Hepatocyte (in vitro differentiated cells): ENCODE results near the gene ATXN1. TPM values are rescaled to one million over a fixed set of nuclear protein-coding genes. Genes with fewer than 3 reads are reported as not detected.

Experiments
- DNase-seq: peaks from one replicate; pipeline ENCODE4 v3.0.0-alpha.2; 2016; ENCODE audit warnings: low spot score
- H2AFZ ChIP-seq: fragments of 200-600 bp; sonication (generic); 2 replicates; pipeline ENCODE4 v1.6.0; 2016; ENCODE audit warnings: antibody characterized with exemption, mild to moderate bottlenecking
- H3K27ac ChIP-seq: fragments of 200-600 bp; sonication (generic); 2 replicates; pipeline ENCODE4 v1.5.1; 2016; ENCODE audit warnings: mild to moderate bottlenecking
- H3K27me3 ChIP-seq: fragments of 200-600 bp; sonication (generic); 2 replicates; pipeline ENCODE4 v1.6.1; 2016
- H3K36me3 ChIP-seq: fragments of 200-600 bp; sonication (generic); replicated peaks from 2 replicates; pipeline ENCODE4 v1.5.1; 2016; ENCODE audit warnings: low read depth; ENCODE audit not compliant: insufficient read depth
- H3K4me1 ChIP-seq: fragments of 200-600 bp; sonication (generic); 2 replicates; pipeline ENCODE4 v1.5.1; 2016; ENCODE audit warnings: mild to moderate bottlenecking, moderate library complexity; ENCODE audit not compliant: insufficient read depth
- H3K4me2 ChIP-seq: fragments of 200-600 bp; sonication (generic); 2 replicates; pipeline ENCODE4 v1.6.0; 2016
- H3K4me3 ChIP-seq: fragments of 200-600 bp; sonication (generic); 2 replicates; pipeline ENCODE4 v1.5.1; 2016; ENCODE audit warnings: mild to moderate bottlenecking
- H3K79me2 ChIP-seq: fragments of 200-600 bp; sonication (generic); 2 replicates; pipeline ENCODE4 v1.6.0; 2017; ENCODE audit warnings: mild to moderate bottlenecking
- H3K9me2 ChIP-seq: fragments of 200-600 bp; sonication (generic); replicated peaks from 2 replicates; pipeline ENCODE4 v1.6.0; 2017; ENCODE audit warnings: mild to moderate bottlenecking; ENCODE audit not compliant: insufficient read depth
- H3K9me3 ChIP-seq: fragments of 200-600 bp; sonication (generic); 2 replicates; pipeline ENCODE4 v1.5.1; 2016; ENCODE audit warnings: low read depth, mild to moderate bottlenecking
- H4K20me1 ChIP-seq: fragments of 200-600 bp; sonication (generic); 2 replicates; pipeline ENCODE4 v1.6.0; 2016; ENCODE audit warnings: mild to moderate bottlenecking; ENCODE audit not compliant: insufficient read depth, poor library complexity, severe bottlenecking
- EZH2 ChIP-seq: fragments of 200-600 bp; sonication (generic); IDR thresholded peaks from 2 replicates; pipeline ENCODE4 v1.6.1; 2016; ENCODE audit warnings: antibody characterized with exemption, mild to moderate bottlenecking, borderline replicate concordance
- EZH2phosphoT487 ChIP-seq: fragments of 200-600 bp; sonication (generic); IDR thresholded peaks from one replicate; pipeline ENCODE4 v1.6.1; 2018; ENCODE audit warnings: antibody characterized with exemption, mild to moderate bottlenecking, low read depth, moderate library complexity; ENCODE audit not compliant: unreplicated experiment, severe bottlenecking
- whole genome bisulfite sequencing: methylation state at CpG from one replicate; pipeline ENCODE4 v1.1.6; 2016; ENCODE audit warnings: low lambda C conversion rate; ENCODE audit errors: missing lambda C conversion rate; 5-methylcytosine and 5-hydroxymethylcytosine counted together
- polyA plus RNA-seq: library from polyadenylated mRNA; unstranded; fragments of >200 nt; fragmentation: Nextera tagmentation; extraction: Ambion mirVana; gene quantifications from 2 replicates; pipeline ENCODE4 v1.2.1, GENCODE V29; 2016
- total RNA-seq: library from RNA; depleted of rRNA; stranded (reverse); fragments of >200 nt; gene quantifications from 2 replicates; pipeline ENCODE4 v1.2.3, GENCODE V29; 2014
- TF ChIP-seq, protein P1 (sequence below): fragments of 200-600 bp; sonication (generic); IDR thresholded peaks from 2 replicates; pipeline ENCODE4 v1.5.1; 2016; ENCODE audit warnings: antibody characterized with exemption, mild to moderate bottlenecking; ENCODE audit not compliant: poor library complexity

Gene ATXN1
- total and polyA plus RNA-seq, 2 experiments from 2014 or later: 14.7 to 32.6 TPM

DNA sequence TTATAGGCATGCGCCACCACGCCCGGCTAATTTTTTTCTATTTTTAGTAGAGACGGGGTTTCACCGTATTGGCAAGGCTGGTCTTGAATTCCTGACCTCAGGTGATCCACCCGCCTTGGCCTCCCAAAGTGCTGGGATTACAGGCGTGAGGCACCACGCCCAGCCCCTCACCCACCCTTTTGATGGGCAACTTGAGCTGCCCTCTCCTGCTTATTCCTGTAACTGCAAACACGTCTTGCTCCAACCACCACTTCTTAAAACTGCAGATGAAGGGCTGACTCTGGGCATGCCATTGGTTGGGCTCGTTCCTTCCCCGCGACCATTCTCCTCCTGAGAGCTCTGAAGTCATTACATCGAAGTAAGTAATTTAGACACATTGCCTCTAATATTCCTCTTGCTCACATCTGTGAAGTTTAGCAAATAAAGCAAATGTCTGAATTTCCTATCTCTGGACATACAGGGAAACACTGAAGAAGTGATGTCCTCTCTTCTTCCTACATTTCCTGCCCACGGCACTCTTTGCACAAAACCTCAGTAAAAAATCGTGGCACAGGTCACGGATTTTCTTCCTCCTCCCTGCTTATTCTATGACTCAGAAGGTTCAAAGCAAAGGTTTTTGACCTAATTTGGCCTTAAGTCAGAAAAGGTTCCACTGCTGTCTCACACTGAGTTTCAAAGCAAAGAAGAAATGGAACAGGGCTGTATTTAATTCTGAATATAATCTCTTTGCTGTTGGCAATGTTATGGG is 405.4 kb downstream of the ATXN1 start:
- H3K4me2 ChIP-seq: no peak overlapping the region
- no peaks in the 10 kb centered on the region for H4K20me1 ChIP-seq
- H3K27ac ChIP-seq: no peak overlapping the region
- no peaks in the 10 kb centered on the region for H3K9me2 ChIP-seq
- TF ChIP-seq, protein P1, sequence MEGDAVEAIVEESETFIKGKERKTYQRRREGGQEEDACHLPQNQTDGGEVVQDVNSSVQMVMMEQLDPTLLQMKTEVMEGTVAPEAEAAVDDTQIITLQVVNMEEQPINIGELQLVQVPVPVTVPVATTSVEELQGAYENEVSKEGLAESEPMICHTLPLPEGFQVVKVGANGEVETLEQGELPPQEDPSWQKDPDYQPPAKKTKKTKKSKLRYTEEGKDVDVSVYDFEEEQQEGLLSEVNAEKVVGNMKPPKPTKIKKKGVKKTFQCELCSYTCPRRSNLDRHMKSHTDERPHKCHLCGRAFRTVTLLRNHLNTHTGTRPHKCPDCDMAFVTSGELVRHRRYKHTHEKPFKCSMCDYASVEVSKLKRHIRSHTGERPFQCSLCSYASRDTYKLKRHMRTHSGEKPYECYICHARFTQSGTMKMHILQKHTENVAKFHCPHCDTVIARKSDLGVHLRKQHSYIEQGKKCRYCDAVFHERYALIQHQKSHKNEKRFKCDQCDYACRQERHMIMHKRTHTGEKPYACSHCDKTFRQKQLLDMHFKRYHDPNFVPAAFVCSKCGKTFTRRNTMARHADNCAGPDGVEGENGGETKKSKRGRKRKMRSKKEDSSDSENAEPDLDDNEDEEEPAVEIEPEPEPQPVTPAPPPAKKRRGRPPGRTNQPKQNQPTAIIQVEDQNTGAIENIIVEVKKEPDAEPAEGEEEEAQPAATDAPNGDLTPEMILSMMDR: no peak
- TF ChIP-seq EZH2phosphoT487 (no peak), EZH2 (no peak)
- DNase-seq: no peak
- H3K79me2 ChIP-seq: no peaks in the 10 kb centered on the region
- H3K4me3 ChIP-seq: no peak overlapping the region
- no peaks in the 10 kb centered on the region for H3K9me3 ChIP-seq
- H2AFZ ChIP-seq: no peak overlapping the region
- H3K27me3 ChIP-seq: no peaks in the 10 kb centered on the region
- no peaks in the 10 kb centered on the region for H3K36me3 ChIP-seq
- H3K4me1 ChIP-seq: peaks cover 16% of the 10 kb centered on the region
- 83% methylated on average over 16 of the region's 16 CpGs for WGBS

DNA sequence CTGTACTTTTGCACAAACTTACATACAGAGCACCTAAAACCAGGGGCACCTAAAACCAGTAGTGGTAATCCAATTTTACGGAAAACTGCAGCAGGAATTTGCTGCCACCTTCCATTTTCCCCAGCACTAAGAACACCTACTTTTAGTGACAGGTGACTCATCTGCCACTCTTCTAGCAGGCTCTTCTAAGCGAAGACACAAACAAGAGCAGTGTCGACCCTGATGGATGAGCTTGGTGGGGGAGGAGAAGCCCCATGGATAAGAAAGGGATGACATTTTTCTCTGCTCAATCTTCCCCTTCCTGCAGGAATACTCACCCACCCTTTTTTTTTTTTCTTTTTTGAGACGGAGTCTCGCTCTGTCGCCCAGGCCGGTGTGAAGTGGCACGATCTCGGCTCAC is 406.0 kb downstream of the ATXN1 start:
- Histone ChIP-seq H3K79me2 (no peaks in the 10 kb centered on the region), H3K36me3 (no peaks in the 10 kb centered on the region), H4K20me1 (no peaks in the 10 kb centered on the region), H3K4me1 (peaks cover 14% of the 10 kb centered on the region), H3K27ac (no peak overlapping the region), H3K27me3 (no peaks in the 10 kb centered on the region), H3K4me3 (no peak overlapping the region), H3K4me2 (no peak overlapping the region), H3K9me3 (no peaks in the 10 kb centered on the region), H3K9me2 (no peaks in the 10 kb centered on the region), H2AFZ (no peak overlapping the region)
- WGBS: 83% methylated on average over 9 of the region's 9 CpGs
- TF ChIP-seq, protein P1: no peak
- no peak for TF ChIP-seq EZH2phosphoT487
- TF ChIP-seq EZH2: no peak
- DNase-seq: no peak

DNA sequence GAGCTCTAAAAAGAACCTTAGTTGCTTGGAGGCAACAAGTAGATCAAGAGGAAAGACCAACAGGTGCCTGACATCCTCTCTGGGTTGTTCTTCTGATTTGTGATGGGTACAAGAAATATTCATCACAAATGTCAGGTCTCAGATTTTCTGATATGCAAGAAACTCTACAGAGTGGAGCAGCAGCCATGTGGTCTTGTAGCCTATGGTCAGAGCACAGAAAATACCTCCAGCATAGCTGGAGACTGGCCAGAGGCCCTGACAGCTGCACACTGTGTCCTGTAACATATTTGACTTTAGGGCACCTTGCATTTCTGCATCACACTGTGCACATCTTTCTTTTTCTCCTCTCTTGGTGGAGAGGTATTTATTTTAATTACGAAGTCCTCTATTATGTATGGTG is 406.6 kb downstream of the ATXN1 start:
- no peaks in the 10 kb centered on the region for H3K27me3 ChIP-seq
- TF ChIP-seq, protein P1: no peak
- no peak for TF ChIP-seq EZH2
- no peak for TF ChIP-seq EZH2phosphoT487
- DNase-seq: no peak
- H3K9me2 ChIP-seq: no peaks in the 10 kb centered on the region
- no peak overlapping the region for H3K27ac ChIP-seq
- 86% methylated on average over 1 of the region's 1 CpG for WGBS
- no peaks in the 10 kb centered on the region for H3K36me3 ChIP-seq
- H3K4me1 ChIP-seq: peaks cover 14% of the 10 kb centered on the region
- no peak overlapping the region for H2AFZ ChIP-seq
- H4K20me1 ChIP-seq: no peaks in the 10 kb centered on the region
- H3K9me3 ChIP-seq: no peaks in the 10 kb centered on the region
- no peak overlapping the region for H3K4me2 ChIP-seq
- no peaks in the 10 kb centered on the region for H3K79me2 ChIP-seq
- H3K4me3 ChIP-seq: no peak overlapping the region
